T-helper 17 cell (primary cell): ENCODE data around the gene SUMO2. TPM values are rescaled to one million over a fixed set of nuclear protein-coding genes. Genes with fewer than 3 reads are reported as not detected.
"Not testable (repeated sequence)": the region's sequence is repeated elsewhere in the genome, so short reads cannot be mapped to it uniquely, and the experiment has no call there.

Experiments used
- ATAC-seq: fragments of 150-1000 bp; cut with Tn5 transposase; 2 replicates; pipeline ENCODE4 v1.10.0; 2021; ENCODE audit warnings: mild to moderate bottlenecking, moderate library complexity
- DNase-seq, 3 donors: peaks; one replicate each; pipeline versions ENCODE4 v3.0.0 to v3.0.0-alpha.2; 2020 to 2021
- H3K9me3 ChIP-seq: one replicate; pipeline ENCODE4 v1.7.0; 2013; ENCODE audit warnings: low read length, mild to moderate bottlenecking; ENCODE audit not compliant: control insufficient read depth, poor library complexity, severe bottlenecking
- H3K27ac Mint-ChIP-seq: one replicate; pipeline ENCODE4 v1.8.0; 2022; ENCODE audit warnings: mild to moderate bottlenecking, moderate library complexity, mixed read lengths
- H3K27me3 Mint-ChIP-seq: one replicate; pipeline ENCODE4 v1.8.0; 2022; ENCODE audit warnings: mixed read lengths
- H3K36me3 Mint-ChIP-seq: one replicate; pipeline ENCODE4 v1.8.0; 2022; ENCODE audit warnings: low read depth, mixed read lengths
- H3K4me1 Mint-ChIP-seq: one replicate; pipeline ENCODE4 v1.8.0; 2022; ENCODE audit warnings: mild to moderate bottlenecking, mixed read lengths
- H3K4me3 Mint-ChIP-seq: one replicate; pipeline ENCODE4 v1.8.0; 2022; ENCODE audit warnings: mild to moderate bottlenecking, moderate library complexity, mixed read lengths
- total RNA-seq, 4 donors: library from RNA in 2 of 4; stranded (reverse) in 2 of 4; gene quantifications; one replicate each; pipeline ENCODE4 v1.2.3 and lab custom pipeline; 2022 to 2026

SUMO2 gene
- total RNA-seq, 2 donors from 2014 or later = 216 to 236 TPM

DNA sequence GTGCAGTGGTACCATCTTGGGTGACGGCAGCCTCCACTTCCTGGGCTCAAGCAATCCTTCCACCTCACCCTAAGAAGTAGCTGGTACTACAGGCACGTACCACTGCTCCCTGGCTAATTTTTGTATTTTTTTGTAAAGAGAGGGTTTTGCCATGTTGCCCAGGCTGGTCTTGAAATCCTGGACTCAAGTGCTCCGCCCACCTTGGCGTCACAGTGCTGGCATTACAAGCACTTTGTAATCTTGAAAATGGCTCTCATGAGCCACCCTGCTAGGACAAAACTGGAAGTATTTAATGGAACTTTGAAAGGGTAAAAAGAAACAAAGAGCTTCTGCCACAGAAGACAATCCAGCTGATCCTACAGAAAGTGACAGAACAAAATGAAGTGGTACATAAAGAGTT, 9.2 kb downstream of the SUMO2 start:
- Mint-ChIP-seq H3K27me3 (no peaks in the 10 kb centered on the region), H3K36me3 (no peaks in the 10 kb centered on the region), H3K27ac (peak overlapping the region; percentile 39), H3K4me3 (no peak overlapping the region), H3K4me1 (peaks cover 8% of the 10 kb centered on the region)
- H3K9me3 ChIP-seq = no peaks in the 10 kb centered on the region
- DNase-seq (no peak), ATAC-seq (no peak)

DNA sequence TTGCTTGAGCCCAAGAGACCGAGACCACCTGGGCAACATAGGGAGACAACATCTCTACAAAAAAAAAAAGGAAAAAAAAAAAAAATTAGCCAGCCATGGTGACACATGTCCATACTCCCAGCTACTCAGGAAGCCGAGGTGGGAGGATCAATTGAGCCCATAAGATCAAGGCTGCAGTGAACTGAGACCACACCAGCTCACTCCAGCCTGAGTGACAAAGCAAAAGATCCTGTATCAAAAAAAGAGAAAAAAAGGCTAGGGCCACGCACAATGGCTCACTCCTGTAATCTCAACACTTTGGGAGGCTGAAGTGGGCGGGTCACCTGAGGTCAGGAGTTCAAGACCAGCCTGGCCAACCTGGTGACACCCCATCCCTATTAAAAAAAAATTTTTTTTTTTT, 13.8 kb downstream of the SUMO2 start:
- Mint-ChIP-seq H3K27ac (no peak overlapping the region), H3K36me3 (no peaks in the 10 kb centered on the region), H3K27me3 (no peaks in the 10 kb centered on the region), H3K4me1 (peaks cover 4% of the 10 kb centered on the region), H3K4me3 (no peak overlapping the region)
- no peak for ATAC-seq
- no peak for DNase-seq
- no peaks in the 10 kb centered on the region for H3K9me3 ChIP-seq

DNA sequence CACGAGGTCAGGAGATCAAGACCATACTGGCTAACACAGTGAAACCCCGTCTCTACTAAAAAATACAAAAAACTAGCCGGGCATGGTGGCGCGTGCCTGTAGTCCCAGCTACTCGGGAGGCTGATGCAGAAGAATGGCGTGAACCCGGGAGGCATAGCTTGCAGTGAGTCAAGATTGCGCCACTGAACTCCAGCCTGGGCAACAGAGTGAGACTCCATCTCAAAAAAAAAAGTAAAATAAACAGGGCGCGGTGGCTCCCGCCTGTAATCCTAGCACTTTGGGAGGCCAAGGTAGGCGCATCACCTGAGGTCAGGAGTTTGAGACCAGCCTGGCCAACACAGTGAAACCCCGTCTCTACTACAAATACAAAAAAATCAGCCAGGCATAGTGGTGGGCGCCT, 18.2 kb downstream of the SUMO2 start:
- H3K27me3 Mint-ChIP-seq, H3K4me3 Mint-ChIP-seq, H3K9me3 ChIP-seq, H3K4me1 Mint-ChIP-seq, ATAC-seq, DNase-seq, H3K36me3 Mint-ChIP-seq, H3K27ac Mint-ChIP-seq: not testable (repeated sequence)

DNA sequence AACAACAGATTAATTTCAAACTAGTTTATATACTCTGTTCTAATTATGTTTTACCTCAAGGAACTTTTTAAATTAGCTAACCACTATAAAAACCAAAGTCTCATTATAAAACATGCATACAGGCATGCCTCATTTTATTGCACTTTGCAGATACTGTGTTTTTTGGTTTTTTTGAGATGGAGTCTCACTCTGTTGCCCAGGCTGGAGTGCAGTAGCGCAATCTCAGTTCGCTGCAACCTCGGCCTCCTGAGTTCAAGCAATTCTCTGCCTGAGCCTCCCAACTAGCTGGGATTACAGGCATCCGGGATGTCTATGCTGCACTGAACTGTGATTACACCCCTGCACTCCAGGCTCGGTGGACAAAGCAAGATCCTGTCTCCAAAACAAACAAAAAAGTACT, 19.7 kb downstream of the SUMO2 start:
- no peaks in the 10 kb centered on the region for H3K36me3 Mint-ChIP-seq
- H3K27me3 Mint-ChIP-seq = no peaks in the 10 kb centered on the region
- no peak overlapping the region for H3K4me3 Mint-ChIP-seq
- no peaks in the 10 kb centered on the region for H3K9me3 ChIP-seq
- no peaks in the 10 kb centered on the region for H3K4me1 Mint-ChIP-seq
- no peak for ATAC-seq
- no peak overlapping the region for H3K27ac Mint-ChIP-seq
- DNase-seq = no peak

DNA sequence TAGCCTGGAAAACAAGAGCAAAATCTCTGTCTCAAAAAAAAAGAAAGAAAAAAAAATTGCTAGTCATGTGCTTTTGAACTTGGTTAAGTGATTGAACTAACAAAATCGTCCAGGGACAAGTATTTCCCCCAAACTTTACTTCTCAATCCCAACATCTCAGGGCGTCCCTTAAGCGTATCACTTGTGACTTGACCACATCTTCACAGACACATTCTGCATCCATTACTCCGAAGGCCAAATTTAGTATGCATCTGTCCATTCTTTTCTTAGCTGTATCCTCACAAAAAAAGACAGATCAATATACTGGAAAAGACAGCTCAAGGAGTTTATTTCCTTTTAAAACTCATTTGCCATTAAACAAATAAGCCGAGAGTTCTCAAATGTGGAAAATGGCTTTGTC, 22.5 kb downstream of the SUMO2 start:
- no peak for ATAC-seq
- H3K36me3 Mint-ChIP-seq = no peaks in the 10 kb centered on the region
- no peaks in the 10 kb centered on the region for H3K27me3 Mint-ChIP-seq
- peaks cover 3% of the 10 kb centered on the region for H3K4me1 Mint-ChIP-seq
- no peaks in the 10 kb centered on the region for H3K9me3 ChIP-seq
- H3K27ac Mint-ChIP-seq = no peak overlapping the region
- DNase-seq = no peak
- no peak overlapping the region for H3K4me3 Mint-ChIP-seq

DNA sequence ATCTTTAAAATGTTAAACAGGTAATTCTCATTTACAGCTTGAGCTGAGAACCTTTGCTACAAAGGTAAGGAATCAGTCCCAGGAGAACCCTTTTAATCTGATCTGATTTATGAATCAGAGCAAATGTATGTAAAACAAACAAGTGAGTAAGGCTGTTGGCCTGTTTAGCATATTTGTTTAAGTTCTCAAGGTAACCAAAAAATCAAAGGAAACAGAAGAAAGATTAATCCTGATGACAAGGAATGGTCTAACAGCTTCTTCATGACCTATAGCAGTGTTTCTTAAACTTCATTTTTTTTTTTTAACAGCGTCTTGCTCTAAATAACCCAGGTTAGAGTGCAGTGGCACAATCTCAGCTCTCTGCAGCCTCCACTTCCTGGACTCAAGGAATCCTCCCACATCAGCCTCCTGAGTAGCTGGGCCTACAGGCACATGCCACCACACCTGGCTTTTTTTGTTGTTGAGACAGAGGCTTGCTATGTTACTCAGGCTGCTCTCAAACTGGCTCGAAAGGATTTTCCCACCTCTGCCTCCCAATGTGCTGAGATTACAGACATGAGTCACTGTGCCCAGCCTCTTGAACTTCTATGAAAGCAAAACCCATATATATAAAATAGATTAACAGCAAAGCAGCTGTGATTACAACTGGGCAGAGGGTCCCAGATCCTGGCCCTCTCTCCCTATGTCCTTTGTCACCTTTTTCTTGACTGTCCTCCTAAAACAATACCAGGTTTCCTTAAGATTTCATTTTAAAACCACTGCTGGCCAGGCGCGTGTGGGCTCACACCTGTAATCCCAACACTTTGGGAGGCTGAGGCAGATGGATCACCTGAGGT, 23.3 kb downstream of the SUMO2 start:
- no peak overlapping the region for H3K4me3 Mint-ChIP-seq
- ATAC-seq = no peak

DNA sequence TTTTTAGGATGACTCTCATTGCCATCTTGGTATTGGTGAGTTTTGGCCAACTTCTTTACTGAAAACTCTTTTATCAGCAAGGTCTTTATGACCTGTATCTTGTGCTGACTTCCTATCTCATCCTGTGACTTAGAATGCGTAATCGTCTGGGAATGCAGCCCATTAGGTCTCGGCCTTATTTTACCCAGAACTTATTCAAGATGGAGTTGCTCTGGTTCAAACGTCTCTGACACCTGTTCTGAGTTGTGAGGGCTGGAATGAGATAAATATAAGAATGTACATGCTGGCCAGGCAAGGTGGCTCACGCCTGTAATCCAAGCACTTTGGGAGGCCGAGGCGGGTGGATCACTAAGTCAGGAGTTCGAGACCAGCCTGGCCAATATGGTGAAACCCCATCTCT, 24.3 kb downstream of the SUMO2 start:
- DNase-seq = not testable (repeated sequence)

More for the DNA sequence above, 23.3 kb downstream of the SUMO2 start:
- Mint-ChIP-seq H3K4me1 (peaks cover 9% of the 10 kb centered on the region), H3K27me3 (no peaks in the 10 kb centered on the region), H3K27ac (no peak overlapping the region), H3K36me3 (no peaks in the 10 kb centered on the region)
- DNase-seq = no peak
- no peaks in the 10 kb centered on the region for H3K9me3 ChIP-seq

DNA sequence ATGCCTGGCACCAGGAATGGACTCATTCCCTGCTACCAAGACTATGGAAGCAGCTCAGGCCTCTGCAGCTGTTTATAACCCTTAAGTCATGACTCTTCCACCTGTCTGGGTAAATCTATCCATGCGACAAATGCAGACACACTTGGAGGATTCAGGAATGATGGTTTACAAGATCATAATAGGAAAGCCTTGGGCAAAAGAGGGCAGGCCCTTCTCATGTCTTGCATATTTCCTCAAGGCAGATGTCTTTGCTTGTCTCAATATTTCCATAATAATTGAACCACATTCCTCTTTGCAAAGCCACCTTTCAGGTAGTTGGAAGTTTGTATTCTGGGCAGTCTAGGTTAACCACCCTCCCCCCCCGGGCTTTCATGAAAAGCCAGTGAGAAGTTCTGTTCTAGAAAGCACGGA, 27.6 kb downstream of the SUMO2 start:
- peak overlapping the region; percentile 52 for H3K4me3 Mint-ChIP-seq
- DNase-seq (no peak), ATAC-seq (no peak)
- no peaks in the 10 kb centered on the region for H3K27me3 Mint-ChIP-seq
- H3K36me3 Mint-ChIP-seq = no peaks in the 10 kb centered on the region
- peaks cover 29% of the 10 kb centered on the region for H3K4me1 Mint-ChIP-seq
- H3K9me3 ChIP-seq = no peaks in the 10 kb centered on the region
- H3K27ac Mint-ChIP-seq = no peak overlapping the region

More for the DNA sequence above, 24.3 kb downstream of the SUMO2 start:
- not testable (repeated sequence) for H3K27ac Mint-ChIP-seq, H3K9me3 ChIP-seq, H3K4me3 Mint-ChIP-seq, H3K36me3 Mint-ChIP-seq, H3K27me3 Mint-ChIP-seq, ATAC-seq
- peaks cover 11% of the 10 kb centered on the region for H3K4me1 Mint-ChIP-seq

DNA sequence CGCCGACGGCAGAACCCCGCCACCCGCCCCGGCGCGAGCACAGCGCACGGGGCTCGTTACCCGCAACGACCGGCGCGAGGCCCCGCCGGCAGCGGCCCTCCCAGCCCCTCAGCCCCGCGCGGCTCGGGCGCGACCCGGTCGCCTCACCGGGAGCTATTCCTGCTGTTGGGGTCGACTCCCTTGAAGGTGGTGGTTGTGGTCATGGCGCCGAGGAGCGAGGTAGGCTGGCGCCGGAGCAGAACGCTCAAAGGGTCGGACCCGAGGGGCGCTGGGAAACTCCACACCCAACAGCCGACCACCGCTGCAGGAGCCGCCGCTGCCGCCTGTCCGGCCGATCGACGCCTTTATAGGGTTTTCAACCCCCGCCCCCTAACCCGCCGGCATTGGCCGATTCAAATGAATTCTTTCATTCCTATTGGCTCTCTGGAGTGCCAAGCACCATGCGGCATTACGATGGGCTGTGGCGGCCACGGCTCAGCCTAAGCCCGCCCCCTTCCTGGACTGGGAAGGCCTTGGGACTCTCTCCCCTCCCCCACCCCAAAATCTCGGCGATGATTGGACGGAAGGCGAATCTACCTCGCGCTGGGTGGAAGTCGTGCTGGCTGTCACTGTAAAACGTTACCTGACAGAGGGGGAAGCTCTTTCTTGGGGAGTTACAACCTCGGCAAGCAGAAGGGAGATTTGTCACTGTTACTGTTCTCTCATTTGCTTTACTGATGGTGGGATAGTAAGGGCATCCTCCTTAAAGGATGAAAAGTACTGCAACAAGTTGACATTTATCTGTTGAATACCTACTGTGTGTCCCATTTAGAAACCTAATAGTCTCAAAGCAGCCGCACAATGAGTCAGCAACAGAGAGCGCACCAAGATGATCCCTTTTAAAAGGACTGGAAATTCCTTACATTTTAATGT, 28.3 kb downstream of the SUMO2 start, which contains the start of gene JPT1:
Gene JPT1 (minus strand): TSS at position 318 of the 912 bp plus-strand sequence. CDS start 115 bp downstream, at position 203.
- Mint-ChIP-seq H3K27ac (peak within 1 kb of the TSS; percentile 93), H3K27me3 (no peaks in the 10 kb centered on the region), H3K4me1 (peaks cover 32% of the 10 kb centered on the region), H3K36me3 (peaks cover 2% of the 10 kb centered on the region), H3K4me3 (peak within 1 kb of the TSS; percentile 96)
- DNase-seq (peak; percentile 88 to 96 (median 94)), ATAC-seq (peak; percentile 98)
- H3K9me3 ChIP-seq = no peaks in the 10 kb centered on the region

DNA sequence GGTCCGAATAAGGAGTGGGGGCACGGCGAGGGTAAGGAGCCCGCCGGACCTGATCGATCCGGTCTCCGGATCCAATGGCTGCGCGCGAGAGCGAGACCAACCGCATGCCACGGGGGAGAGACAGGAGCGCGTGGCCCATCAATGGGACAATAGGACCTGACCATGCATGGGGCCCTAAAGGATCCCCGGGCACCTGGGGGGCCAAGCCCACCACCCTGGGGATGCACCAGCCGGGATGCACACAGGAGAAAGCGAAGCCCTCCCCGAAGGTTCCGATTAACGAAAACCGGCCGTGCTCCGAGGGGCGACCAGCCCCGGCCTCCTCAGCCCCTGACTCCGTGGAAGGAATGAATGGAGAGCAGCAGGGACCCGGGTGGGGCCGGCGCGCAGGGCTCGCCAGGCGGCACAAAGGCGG, 29.0 kb downstream of the SUMO2 start:
- Mint-ChIP-seq H3K4me3 (peak overlapping the region; percentile 96), H3K27ac (peak overlapping the region; percentile 93), H3K36me3 (peaks cover 2% of the 10 kb centered on the region), H3K4me1 (peaks cover 32% of the 10 kb centered on the region), H3K27me3 (no peaks in the 10 kb centered on the region)
- DNase-seq (peak in 1 of 3 donors; percentile 16), ATAC-seq (no peak)
- H3K9me3 ChIP-seq = no peaks in the 10 kb centered on the region

DNA sequence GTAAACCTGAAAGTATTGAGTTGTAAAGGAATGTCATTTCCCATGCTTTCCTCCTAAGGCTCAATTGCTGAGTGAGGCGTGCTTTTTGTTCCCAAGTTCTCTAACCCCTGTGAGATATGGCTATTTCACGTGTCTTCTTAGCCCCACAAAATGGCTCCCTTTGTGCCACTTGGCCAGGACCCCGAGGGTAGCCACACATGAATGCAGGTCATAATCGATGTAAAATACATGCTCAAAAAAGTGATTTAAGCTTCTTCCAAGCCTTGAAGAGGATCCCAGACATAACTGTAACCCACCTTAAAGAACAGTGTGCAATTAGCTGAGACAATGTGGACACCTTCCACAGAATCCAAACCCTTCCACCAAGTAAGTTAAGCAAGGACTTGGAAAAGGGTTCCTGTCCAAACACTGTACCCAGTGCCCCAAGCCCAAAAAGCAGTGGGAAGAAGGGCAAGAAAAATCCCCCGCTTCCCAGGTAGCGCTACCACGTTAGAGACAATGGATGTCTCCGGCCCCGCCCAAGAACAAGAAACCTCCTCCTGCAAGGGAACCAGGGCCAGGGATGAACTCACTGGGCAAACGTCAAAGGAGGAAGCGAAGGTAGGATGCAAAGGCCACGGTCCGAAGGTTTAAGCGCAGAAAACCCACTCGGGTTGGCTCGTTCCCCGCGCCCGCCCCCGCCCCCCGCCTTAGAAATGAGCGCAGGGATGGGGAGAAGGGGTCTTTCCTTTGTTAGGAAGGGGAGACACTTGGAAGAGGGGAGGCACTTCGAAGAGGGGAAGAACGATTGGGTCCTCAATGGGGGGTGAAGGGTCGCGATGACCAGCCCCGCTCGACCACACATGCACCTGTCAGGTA, 29.6 kb downstream of the SUMO2 start:
- Mint-ChIP-seq H3K27ac (peak overlapping the region; percentile 93), H3K27me3 (no peaks in the 10 kb centered on the region), H3K4me1 (peaks cover 34% of the 10 kb centered on the region), H3K4me3 (peak overlapping the region; percentile 96), H3K36me3 (peaks cover 4% of the 10 kb centered on the region)
- no peaks in the 10 kb centered on the region for H3K9me3 ChIP-seq
- DNase-seq (no peak), ATAC-seq (no peak)

DNA sequence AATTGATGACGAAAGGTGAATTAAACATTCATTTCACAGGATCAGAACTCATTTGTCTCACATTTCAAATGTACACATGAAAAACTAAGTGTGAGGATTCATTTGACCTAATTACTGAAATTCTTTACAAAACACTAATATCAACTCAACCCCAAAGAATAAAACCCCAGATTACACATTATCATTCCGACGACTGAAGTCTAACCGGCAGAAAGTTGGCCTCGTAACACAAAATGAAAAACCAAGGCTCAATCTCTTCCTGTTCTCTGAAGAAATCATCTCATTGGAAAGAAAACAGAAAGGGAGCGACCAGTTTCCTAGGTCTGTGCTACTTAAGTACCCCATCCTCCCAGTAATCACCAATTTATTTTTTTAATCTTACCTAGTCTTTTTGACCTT, 30.2 kb downstream of the SUMO2 start:
- Mint-ChIP-seq H3K36me3 (peaks cover 4% of the 10 kb centered on the region), H3K27me3 (no peaks in the 10 kb centered on the region), H3K4me3 (peak overlapping the region; percentile 96)

More for the DNA sequence above, 30.2 kb downstream of the SUMO2 start:
- DNase-seq (no peak), ATAC-seq (no peak)
- Mint-ChIP-seq H3K27ac (peak overlapping the region; percentile 93), H3K4me1 (peaks cover 34% of the 10 kb centered on the region)
- H3K9me3 ChIP-seq = no peaks in the 10 kb centered on the region
